Stomach (tissue), 4 donors: Measurements from ENCODE around the gene CDH23.

ENCODE experiments used
- EP300 ChIP-seq: sonication (generic); formaldehyde crosslinking; IDR thresholded peaks from one replicate; pipeline ENCODE4 v1.6.1; 2017; ENCODE audit warnings: antibody characterized with exemption
- POLR2A ChIP-seq, 4 donors: fragments of 450-650 bp; IDR thresholded peaks; one replicate each; pipeline ENCODE4 v1.6.1; 2016; ENCODE audit warnings: antibody characterized with exemption in 4 of 4, control low read depth in 2 of 4, mild to moderate bottlenecking in 1 of 4, moderate library complexity in 1 of 4
- POLR2AphosphoS5 ChIP-seq, 3 donors: sonication (generic); formaldehyde crosslinking; IDR thresholded peaks; one replicate each; pipeline ENCODE4 v1.6.1; 2016; ENCODE audit warnings: antibody characterized with exemption in 3 of 3
- TF ChIP-seq, protein P1 (sequence below), 7 experiments: fragments of 450-650 bp in 4 of 7; fragments of 200-600 bp in 3 of 7; sonication (generic) in 3 of 7; IDR thresholded peaks; one replicate each; pipeline ENCODE4 v1.5.1; 2016 to 2019; ENCODE audit warnings: antibody characterized with exemption in 7 of 7, control low read depth in 2 of 7, mild to moderate bottlenecking in 1 of 7

DNA sequence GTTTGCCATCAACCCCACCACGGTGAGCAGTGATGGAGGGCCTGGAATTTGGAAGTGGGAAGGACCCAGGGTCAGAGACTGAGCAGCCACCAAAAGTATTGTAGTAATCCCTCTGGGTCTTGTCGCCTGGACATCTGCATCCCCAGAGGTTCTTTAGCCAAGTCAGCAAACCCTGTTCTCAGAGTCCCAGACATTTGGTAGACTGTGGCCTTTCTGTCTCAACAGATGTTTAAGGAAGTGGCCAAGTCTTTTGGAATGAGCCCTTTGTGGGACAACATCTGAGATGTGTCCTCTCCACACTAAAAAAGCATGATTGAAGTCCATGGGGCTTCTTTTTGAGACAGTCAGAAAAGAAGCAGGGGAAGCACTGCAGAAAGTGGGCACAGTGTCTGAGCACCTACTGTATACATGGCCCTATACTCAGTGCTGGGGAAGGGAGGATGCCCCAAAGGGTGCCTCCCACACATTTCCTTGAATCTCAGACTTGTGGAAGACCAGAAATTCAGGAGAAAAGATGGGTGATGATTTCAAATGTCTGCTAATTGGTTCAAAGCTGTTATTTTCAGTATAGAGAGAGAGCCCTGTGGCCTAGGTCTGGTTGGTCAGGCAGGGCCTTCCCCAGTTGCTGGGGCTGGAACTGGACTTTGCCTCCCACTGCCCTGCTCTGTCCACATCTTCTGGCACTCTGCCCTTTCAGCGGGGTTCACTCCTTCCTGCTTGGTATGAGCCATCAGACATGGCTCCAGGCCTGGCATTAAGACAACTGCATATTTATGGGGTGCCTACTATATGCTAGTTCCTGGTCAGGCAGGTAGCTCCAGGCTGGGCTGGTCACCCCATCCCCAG lies 403.1 kb downstream of the CDH23 start:
- TF ChIP-seq POLR2A (IDR thresholded peaks at IDR 0.05) (no peak), POLR2AphosphoS5 (IDR thresholded peaks at IDR 0.05) (no peak), EP300 (no peak)
- TF ChIP-seq, protein P1, sequence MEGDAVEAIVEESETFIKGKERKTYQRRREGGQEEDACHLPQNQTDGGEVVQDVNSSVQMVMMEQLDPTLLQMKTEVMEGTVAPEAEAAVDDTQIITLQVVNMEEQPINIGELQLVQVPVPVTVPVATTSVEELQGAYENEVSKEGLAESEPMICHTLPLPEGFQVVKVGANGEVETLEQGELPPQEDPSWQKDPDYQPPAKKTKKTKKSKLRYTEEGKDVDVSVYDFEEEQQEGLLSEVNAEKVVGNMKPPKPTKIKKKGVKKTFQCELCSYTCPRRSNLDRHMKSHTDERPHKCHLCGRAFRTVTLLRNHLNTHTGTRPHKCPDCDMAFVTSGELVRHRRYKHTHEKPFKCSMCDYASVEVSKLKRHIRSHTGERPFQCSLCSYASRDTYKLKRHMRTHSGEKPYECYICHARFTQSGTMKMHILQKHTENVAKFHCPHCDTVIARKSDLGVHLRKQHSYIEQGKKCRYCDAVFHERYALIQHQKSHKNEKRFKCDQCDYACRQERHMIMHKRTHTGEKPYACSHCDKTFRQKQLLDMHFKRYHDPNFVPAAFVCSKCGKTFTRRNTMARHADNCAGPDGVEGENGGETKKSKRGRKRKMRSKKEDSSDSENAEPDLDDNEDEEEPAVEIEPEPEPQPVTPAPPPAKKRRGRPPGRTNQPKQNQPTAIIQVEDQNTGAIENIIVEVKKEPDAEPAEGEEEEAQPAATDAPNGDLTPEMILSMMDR (IDR thresholded peaks at IDR 0.05) = no peak
